Measurements from ENCODE around the gene STRA6. TPM values are rescaled to one million over a fixed set of nuclear protein-coding genes. Genes with fewer than 3 reads are reported as not detected.

Gene STRA6
- total RNA-seq, 1 experiment from 2014 or later, result 8.4 TPM

- Mint-ChIP-seq H3K9me3 (ENCODE audit: low read depth, unreplicated experiment) (no peaks in the 10 kb centered on the region), H3K27ac (ENCODE audit: unreplicated experiment) (no peak overlapping the region), H3K4me1 (ENCODE audit: low read depth, unreplicated experiment) (peaks cover 25% of the 10 kb centered on the region), H3K27me3 (ENCODE audit: unreplicated experiment) (peaks cover 12% of the 10 kb centered on the region), H3K4me3 (ENCODE audit: low read depth, unreplicated experiment) (no peak overlapping the region), H3K36me3 (ENCODE audit: insufficient read depth, unreplicated experiment) (peaks cover 3% of the 10 kb centered on the region)
- CTCF ChIA-PET, result no interaction called here
- BruUV-seq (replicated peaks), result no TSS peak
- intact Hi-C loops (cut with micrococcal nuclease; ENCODE audit: unreplicated experiment), result no loop called here
- DNase-seq, result no peak
- TF ChIP-seq, protein P1, sequence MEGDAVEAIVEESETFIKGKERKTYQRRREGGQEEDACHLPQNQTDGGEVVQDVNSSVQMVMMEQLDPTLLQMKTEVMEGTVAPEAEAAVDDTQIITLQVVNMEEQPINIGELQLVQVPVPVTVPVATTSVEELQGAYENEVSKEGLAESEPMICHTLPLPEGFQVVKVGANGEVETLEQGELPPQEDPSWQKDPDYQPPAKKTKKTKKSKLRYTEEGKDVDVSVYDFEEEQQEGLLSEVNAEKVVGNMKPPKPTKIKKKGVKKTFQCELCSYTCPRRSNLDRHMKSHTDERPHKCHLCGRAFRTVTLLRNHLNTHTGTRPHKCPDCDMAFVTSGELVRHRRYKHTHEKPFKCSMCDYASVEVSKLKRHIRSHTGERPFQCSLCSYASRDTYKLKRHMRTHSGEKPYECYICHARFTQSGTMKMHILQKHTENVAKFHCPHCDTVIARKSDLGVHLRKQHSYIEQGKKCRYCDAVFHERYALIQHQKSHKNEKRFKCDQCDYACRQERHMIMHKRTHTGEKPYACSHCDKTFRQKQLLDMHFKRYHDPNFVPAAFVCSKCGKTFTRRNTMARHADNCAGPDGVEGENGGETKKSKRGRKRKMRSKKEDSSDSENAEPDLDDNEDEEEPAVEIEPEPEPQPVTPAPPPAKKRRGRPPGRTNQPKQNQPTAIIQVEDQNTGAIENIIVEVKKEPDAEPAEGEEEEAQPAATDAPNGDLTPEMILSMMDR (IDR thresholded peaks at IDR 0.05; ENCODE audit: unreplicated experiment), result no peak
These were observed 25.6 kb upstream of the STRA6 start for GRCh38 chr15:74227968-74228722.

- Mint-ChIP-seq H3K27ac (ENCODE audit: unreplicated experiment) (no peak overlapping the region), H3K4me1 (ENCODE audit: low read depth, unreplicated experiment) (peaks cover 25% of the 10 kb centered on the region), H3K36me3 (ENCODE audit: insufficient read depth, unreplicated experiment) (peaks cover 3% of the 10 kb centered on the region), H3K4me3 (ENCODE audit: low read depth, unreplicated experiment) (no peak overlapping the region), H3K9me3 (ENCODE audit: low read depth, unreplicated experiment) (no peaks in the 10 kb centered on the region), H3K27me3 (ENCODE audit: unreplicated experiment) (peaks cover 12% of the 10 kb centered on the region)
- no peak for DNase-seq
- intact Hi-C loops (cut with micrococcal nuclease; ENCODE audit: unreplicated experiment), result no loop called here
- no TSS peak for BruUV-seq (replicated peaks)
- CTCF ChIA-PET, result no interaction called here
- TF ChIP-seq, protein P1 (IDR thresholded peaks at IDR 0.05; ENCODE audit: unreplicated experiment), result no peak
These were observed 24.4 kb upstream of the STRA6 start for GRCh38 chr15:74226761-74227540.

- CTCF ChIA-PET, result no interaction called here
- no TSS peak for BruUV-seq (replicated peaks)
- Mint-ChIP-seq H3K4me1 (ENCODE audit: low read depth, unreplicated experiment) (peaks cover 25% of the 10 kb centered on the region), H3K36me3 (ENCODE audit: insufficient read depth, unreplicated experiment) (peaks cover 3% of the 10 kb centered on the region), H3K27me3 (ENCODE audit: unreplicated experiment) (peaks cover 12% of the 10 kb centered on the region), H3K27ac (ENCODE audit: unreplicated experiment) (no peak overlapping the region), H3K4me3 (ENCODE audit: low read depth, unreplicated experiment) (no peak overlapping the region), H3K9me3 (ENCODE audit: low read depth, unreplicated experiment) (no peaks in the 10 kb centered on the region)
- DNase-seq, result no peak
- intact Hi-C loops (cut with micrococcal nuclease; ENCODE audit: unreplicated experiment), result no loop called here
- TF ChIP-seq, protein P1 (IDR thresholded peaks at IDR 0.05; ENCODE audit: unreplicated experiment), result no peak
These were observed 23.3 kb upstream of the STRA6 start for GRCh38 chr15:74225928-74226327.

DNA sequence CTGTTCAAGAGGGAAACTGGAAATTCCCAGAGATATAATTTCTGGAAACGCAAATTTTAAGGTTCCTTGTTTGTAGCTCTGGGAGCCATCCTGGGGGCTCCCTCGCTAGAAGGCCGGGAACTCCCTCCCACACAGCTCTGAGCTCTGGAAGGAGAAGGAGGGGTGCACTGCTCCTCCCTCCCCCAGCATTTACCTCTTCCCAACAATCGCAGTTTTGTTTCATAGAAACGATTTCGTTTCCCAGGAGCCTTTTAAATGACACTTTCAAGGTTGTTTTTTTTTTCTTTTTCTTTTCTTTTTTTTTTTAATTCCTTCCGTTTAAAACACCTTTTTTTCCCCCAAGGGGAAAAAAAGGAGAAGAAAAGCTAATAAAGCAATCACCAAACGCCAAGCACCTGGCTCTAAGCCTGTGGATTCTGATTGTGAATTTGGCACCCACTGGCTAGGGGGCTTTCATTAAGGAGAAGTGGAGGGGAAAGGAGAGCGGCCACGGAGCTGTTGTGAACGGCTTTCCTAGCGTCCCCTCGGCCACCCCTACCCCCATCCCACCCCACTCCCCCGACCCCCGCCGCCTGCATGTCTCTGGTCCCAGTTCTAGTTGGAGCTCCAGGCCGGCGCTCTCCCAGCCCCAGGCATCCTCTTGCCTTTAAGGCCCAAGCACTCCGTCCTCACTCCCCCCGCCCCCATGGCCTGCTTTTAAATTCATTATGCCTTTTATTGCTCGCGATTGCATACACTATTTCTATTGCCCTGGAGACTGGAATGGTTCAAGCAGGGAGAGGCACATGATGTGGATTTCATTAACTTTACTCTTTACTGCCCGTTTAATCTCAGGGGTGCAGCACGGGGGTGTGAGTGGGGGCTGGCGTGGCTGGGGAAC lies 19.9 kb upstream of the STRA6 start:
- intact Hi-C loops (cut with micrococcal nuclease; ENCODE audit: unreplicated experiment), result no loop called here
- CTCF ChIA-PET, result interaction anchor here (0.8 to 2.0 kb wide), 2 partner anchors 8 to 353 kb away, joined by 7 to 9 read pairs; no protein-coding TSS in a partner anchor
- Mint-ChIP-seq H3K27ac (ENCODE audit: unreplicated experiment) (no peak overlapping the region), H3K9me3 (ENCODE audit: low read depth, unreplicated experiment) (no peaks in the 10 kb centered on the region), H3K27me3 (ENCODE audit: unreplicated experiment) (peaks cover 19% of the 10 kb centered on the region), H3K4me3 (ENCODE audit: low read depth, unreplicated experiment) (no peak overlapping the region), H3K4me1 (ENCODE audit: low read depth, unreplicated experiment) (peaks cover 38% of the 10 kb centered on the region), H3K36me3 (ENCODE audit: insufficient read depth, unreplicated experiment) (peaks cover 3% of the 10 kb centered on the region)
- BruUV-seq (replicated peaks), result no TSS peak
- TF ChIP-seq, protein P1 (IDR thresholded peaks at IDR 0.05; ENCODE audit: unreplicated experiment), result no peak
- no peak for DNase-seq
